Mesothelial cell of epicardium (in vitro differentiated cells): ENCODE data around the gene RBM10. TPM values are rescaled to one million over a fixed set of nuclear protein-coding genes. Genes with fewer than 3 reads are reported as not detected.

Experiments used
- DNase-seq, 2 experiments: peaks; one replicate each; pipeline ENCODE4 v3.0.0; 2021; ENCODE audit warnings: low spot score in 2 of 2; ENCODE audit not compliant: unreplicated experiment in 2 of 2
- H3K27ac Mint-ChIP-seq: 2 replicates; pipeline ENCODE4 v1.8.0; 2021; ENCODE audit warnings: mixed read lengths
- H3K27me3 Mint-ChIP-seq: 2 replicates; pipeline ENCODE4 v1.8.0; 2021; ENCODE audit warnings: low read depth, mixed read lengths
- H3K36me3 Mint-ChIP-seq: 2 replicates; pipeline ENCODE4 v1.8.0; 2021; ENCODE audit warnings: mixed read lengths
- H3K4me1 Mint-ChIP-seq: 2 replicates; pipeline ENCODE4 v1.8.0; 2021; ENCODE audit warnings: mixed read lengths
- H3K4me3 Mint-ChIP-seq: 2 replicates; pipeline ENCODE4 v1.8.0; 2021; ENCODE audit warnings: mild to moderate bottlenecking, moderate library complexity, mixed read lengths
- H3K9me3 Mint-ChIP-seq: 2 replicates; pipeline ENCODE4 v1.8.0; 2021; ENCODE audit warnings: mixed read lengths
- CTCF ChIP-seq: fragments of 200-600 bp; sonication (generic); IDR thresholded peaks from one replicate; pipeline ENCODE4 v1.5.0; 2021; ENCODE audit warnings: antibody characterized with exemption; ENCODE audit not compliant: unreplicated experiment
- total RNA-seq: library from RNA; stranded (reverse); gene quantifications from 3 replicates; pipeline ENCODE4 v1.2.1, GENCODE V29; 2021

The RBM10 gene
- total RNA-seq, 1 donor from 2014 or later: 58.7 TPM

GRCh38 chrX:47186096-47186740, 41.2 kb downstream of the RBM10 start:
- TF ChIP-seq CTCF: no peak
- no peak for DNase-seq
- Mint-ChIP-seq H3K4me3 (no peak overlapping the region), H3K4me1 (peaks cover 3% of the 10 kb centered on the region), H3K27ac (no peak overlapping the region), H3K36me3 (peaks cover 12% of the 10 kb centered on the region), H3K9me3 (no peaks in the 10 kb centered on the region), H3K27me3 (no peaks in the 10 kb centered on the region)

DNA sequence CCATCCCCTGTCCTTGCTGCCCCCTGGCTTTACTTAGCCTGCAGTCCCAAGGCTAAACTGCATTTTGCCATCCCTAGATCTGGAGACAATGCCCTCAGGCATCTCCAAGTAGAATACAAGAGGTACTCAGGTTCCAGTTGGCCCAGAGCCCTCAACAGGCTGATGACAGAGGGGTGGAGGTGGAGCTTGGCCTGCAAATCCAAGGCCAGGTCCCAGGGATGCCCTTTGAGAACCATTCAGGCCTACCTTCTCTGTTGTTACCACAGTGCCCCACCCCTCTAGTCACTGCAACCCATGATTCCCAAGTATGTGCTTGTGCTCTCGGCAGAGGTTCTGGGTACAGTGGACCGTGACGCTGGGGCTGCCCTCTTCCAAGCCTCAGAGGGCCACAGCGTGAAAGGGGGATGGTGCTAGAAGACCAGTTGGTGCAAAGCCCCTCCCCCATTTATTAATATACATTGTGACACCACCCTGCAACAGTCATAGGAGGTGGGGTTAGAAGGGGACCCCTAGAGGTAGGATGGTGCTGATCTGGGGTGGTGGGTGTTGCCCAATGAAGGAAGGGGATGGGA, 42.2 kb downstream of the RBM10 start:
- Mint-ChIP-seq H3K4me3 (no peak overlapping the region), H3K9me3 (no peaks in the 10 kb centered on the region)
- no peak for TF ChIP-seq CTCF

GRCh38 chrX:47189906-47190305, 44.9 kb downstream of the RBM10 start:
- H3K9me3 Mint-ChIP-seq: no peaks in the 10 kb centered on the region
- no peaks in the 10 kb centered on the region for H3K27me3 Mint-ChIP-seq
- no peak for TF ChIP-seq CTCF
- DNase-seq: no peak
- peaks cover 18% of the 10 kb centered on the region for H3K4me1 Mint-ChIP-seq
- H3K27ac Mint-ChIP-seq: no peak overlapping the region
- no peak overlapping the region for H3K4me3 Mint-ChIP-seq
- H3K36me3 Mint-ChIP-seq: peaks cover 7% of the 10 kb centered on the region

More for the DNA sequence above, 42.2 kb downstream of the RBM10 start:
- H3K4me1 Mint-ChIP-seq: peaks cover 3% of the 10 kb centered on the region
- no peak for DNase-seq
- no peaks in the 10 kb centered on the region for H3K27me3 Mint-ChIP-seq
- no peak overlapping the region for H3K27ac Mint-ChIP-seq
- peaks cover 12% of the 10 kb centered on the region for H3K36me3 Mint-ChIP-seq

DNA sequence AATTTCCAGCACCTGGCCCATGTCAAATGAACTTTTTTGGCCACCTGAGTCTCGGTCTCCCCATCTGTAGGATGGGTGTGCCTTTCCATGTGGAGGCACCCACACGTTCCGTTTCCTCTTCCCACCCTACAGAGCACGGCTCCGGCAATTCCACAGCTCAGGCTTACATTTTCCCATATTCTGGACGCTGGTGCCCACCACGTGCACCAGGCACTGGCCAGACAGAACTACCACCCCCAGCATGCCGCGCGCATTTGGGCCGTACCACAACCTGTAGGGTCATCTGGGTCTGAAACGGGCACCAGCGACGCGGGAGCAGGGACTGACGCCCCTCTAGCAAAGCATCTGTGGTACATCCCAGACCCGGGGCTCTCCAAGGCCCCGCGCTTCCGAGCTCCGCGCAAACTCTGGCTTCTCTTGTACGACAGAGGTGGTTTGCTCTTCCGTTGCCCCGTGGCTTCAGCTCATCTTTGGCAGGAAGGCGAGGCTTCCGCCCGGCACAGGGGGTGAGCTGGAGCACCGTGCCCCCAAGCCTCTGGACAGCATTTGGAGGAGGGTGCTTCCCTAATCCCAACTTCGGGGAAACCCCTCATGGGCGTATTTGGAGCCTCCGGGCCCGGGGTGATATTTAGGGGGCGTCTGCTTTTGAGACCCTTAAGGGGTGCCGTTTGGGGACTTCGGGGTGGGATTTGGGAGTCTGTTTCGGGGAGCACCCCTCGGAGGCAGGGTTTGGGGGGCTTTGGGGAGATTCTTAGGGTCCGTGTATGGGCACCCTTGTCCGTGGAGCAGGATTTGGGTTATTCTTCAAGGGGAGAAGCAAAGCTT, 45.6 kb downstream of the RBM10 start:
- no peak for TF ChIP-seq CTCF
- DNase-seq: peak; percentile 56 to 77
- Mint-ChIP-seq H3K4me3 (peak overlapping the region; percentile 80), H3K27ac (peak overlapping the region; percentile 44), H3K9me3 (no peaks in the 10 kb centered on the region), H3K4me1 (peaks cover 25% of the 10 kb centered on the region), H3K27me3 (no peaks in the 10 kb centered on the region), H3K36me3 (peaks cover 5% of the 10 kb centered on the region)

- no peak for TF ChIP-seq CTCF
- peaks cover 2% of the 10 kb centered on the region for H3K36me3 Mint-ChIP-seq
- H3K9me3 Mint-ChIP-seq: no peaks in the 10 kb centered on the region
- H3K27ac Mint-ChIP-seq: no peak overlapping the region
- DNase-seq: no peak
- peaks cover 32% of the 10 kb centered on the region for H3K4me1 Mint-ChIP-seq
- no peaks in the 10 kb centered on the region for H3K27me3 Mint-ChIP-seq
- peak overlapping the region; percentile 80 for H3K4me3 Mint-ChIP-seq
These were observed 46.3 kb downstream of the RBM10 start for GRCh38 chrX:47191331-47191730.
